ENCODE results near the gene NEDD4L.

Gene NEDD4L

DNA sequence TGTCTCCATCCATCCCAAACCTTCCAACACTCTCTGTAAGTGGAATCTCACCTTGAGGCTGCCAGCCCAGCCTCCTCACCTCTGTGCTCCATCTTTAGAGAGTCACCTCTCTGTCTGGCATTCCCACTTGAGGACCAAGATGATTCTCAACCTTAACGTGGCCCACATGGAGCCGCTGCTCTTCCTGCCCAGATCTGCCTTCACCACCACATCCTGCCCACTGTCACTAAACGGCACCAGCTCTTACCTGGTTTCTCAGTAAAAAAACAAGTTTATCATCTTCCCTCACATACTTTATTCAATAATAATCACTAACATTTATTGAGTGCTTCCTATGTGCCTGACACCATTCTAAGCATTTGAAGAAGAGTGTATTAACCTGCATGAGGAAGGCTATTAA lies 80.4 kb downstream of the NEDD4L start:
- no peak for DNase-seq

DNA sequence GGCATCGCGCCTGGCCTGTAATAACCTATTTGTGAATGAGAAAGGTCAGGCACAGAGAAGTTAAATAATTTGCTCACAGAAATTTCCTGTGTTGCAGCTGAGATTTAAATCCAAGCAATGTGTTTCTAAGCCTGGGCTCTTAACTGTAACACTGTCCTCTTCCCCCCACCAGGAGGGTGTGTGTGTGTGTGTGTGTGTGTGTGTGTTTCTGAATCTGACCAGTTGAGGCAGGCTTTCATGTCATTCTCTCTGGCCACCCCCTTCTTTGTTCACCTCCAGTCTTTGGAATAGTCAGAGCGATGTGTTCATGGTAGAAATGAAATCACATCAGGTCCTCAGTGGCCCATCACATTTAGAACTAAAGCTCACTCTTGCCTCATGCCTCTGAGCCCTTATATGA lies 81.2 kb downstream of the NEDD4L start:
- DNase-seq: no peak

DNA sequence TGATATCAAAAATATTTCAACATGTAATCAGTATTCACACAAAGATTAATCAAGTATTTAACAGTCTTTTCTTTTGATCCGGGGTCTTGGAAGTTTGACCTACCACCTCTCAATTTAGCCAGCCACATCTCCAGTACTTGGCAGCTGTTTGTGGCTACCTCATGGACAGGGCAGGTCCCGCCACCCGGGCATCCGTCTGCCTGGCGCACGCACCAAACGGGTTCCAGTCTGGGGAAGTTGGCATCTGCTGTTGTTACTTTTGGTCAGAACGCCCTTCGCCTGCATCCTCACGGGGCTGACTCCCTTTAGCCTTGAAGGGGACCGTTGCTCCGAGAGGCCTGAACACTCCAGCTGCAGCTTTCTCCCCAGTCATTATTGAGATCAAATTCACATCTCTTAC lies 81.7 kb downstream of the NEDD4L start:
- no peak for DNase-seq

DNA sequence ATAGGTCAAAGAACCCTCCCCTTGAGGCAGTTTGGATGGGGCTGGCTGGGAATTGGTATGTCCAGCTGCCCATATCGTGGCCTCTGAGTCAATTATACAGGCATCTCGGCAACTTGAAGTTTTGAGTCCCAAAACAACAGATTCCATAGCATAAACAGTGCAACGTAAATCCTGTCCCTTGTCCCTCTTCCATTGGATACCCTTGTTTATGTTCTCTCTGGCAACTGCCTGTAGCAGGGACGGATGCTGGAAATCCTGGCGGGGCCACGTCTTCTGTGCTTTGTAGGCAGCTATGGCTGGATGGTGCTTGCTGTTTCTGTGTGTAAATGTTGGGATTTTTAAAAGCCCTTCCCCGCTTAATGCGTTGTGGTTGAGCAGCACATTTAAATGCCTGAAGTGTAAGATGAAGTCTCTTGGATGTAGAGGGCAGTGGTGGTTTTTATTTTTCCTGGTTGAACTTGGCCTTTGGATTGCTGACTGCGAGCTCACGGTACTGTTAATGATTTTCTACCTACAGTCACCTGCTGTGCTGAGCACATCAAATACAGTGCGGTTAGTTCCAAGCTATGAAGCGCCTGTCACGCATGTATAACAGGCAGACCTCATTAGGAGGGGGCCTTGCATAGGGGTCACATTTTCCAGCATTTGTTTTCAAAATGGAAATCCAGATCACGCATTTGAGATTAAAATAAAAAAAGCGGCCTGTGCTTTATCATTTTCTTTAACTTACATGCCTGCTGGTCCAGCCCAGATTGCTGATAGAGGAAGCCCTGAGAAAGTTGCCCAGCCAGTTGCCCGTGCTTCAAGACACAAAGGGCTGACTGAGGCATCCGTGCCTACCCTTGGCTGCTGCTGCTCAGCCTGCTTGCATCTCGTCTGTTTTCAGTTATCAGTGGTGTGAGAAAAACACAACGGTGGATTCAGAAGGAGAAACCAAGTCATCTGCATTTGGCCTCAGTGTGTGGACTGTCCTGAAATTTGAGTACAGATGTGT lies 84.7 kb downstream of the NEDD4L start:
- no peak for DNase-seq

DNA sequence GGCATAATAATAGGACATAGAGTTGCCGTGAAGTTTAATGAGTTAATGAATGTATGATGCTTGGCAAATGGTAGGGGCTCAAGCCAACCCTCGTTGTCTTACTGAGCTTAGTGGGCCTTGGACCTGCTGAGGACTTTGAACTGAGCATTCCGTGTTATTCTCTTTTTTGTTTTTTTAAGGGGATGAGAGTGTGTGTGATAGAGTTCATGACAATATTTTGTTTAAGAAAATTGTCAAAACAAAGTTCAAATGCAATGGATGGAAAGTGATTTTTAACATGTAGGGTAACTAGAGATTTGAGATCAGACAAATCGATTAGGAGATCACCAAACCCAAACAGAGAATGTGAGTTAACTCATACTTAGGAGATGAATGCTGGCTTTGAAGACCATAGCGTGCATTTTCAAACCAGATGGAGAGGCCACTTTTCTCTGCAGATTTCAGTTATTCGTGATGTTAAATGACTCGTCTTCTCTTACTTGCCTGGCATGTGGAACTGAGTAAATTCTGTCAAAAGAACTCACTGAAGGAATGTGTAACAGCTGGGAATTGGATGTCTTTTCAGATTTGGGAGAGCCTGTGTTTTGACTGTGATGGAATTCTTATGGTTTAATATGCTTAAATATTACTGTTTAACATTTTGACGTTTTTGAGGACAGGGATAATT lies 88.7 kb downstream of the NEDD4L start:
- no peak for DNase-seq

DNA sequence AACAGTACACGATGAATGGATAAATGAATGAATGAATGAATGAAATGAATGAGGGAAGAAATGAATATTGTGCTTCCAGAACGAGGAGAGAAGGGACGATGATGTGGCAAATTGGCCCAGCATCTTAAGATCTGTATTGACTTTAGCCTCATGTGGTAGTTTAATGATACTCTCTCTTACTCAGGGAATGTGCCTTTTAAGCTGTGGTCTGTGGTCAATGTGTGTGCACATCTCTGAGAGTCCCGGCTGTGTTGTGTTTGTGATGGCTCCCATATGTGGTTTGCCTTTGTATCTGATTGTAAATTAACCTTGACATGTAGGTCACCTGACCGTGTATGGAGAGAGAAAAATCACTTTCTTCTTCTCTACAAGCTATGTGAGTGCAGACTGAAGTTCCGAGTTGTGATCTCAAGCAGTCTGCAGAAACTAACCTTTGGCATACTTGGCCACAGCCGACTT lies 91.2 kb downstream of the NEDD4L start:
- peak; percentile 39 for DNase-seq

DNA sequence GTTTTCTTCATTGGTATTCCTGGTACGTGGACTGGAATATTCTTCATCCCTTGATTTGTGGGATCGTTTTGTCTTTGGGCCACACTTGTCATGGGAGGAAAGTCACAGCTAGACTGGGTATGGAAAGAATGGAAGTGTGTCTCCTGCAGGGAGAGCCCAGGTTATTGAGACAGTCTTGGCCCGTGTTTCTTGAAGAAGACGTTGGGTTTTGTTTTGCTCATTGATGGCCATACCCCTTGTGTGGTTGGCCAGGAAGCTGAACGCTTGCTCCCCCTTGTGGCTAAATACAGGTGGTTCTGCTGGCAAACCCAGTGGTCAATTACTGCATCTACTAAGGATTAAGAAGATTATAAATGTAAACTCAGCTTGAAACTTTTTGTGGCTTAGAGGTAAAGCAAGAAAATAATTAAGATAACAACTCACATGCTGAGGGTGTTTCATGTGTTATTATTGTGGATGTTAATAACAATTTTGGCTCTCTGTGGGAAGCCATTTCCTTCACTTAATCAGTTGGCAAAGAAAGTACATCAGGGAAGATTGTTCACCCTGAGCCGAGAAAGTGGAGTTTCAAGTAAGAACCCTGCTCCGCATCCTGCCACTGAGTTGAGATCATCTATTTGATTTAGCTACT lies 91.8 kb downstream of the NEDD4L start:
- DNase-seq: peak; percentile 67

DNA sequence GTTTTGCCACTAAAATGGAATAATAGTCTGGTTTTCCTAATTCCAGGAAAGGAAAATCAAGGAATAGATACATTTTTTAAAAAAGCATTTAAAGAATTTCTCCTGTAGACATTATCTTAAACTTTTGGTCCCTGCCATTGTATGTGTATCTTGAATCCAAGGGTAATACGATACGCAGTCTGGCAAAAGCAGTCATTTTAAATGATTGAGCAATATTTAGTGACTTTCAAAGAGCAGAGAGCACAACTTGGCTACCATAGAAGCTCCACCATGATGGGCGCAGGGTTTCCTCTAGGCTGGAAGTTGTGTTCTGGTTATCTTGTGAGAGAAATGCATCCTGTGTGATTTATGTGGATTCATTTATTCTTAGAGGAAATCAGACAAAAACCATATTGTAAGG lies 92.9 kb downstream of the NEDD4L start:
- no peak for DNase-seq

DNA sequence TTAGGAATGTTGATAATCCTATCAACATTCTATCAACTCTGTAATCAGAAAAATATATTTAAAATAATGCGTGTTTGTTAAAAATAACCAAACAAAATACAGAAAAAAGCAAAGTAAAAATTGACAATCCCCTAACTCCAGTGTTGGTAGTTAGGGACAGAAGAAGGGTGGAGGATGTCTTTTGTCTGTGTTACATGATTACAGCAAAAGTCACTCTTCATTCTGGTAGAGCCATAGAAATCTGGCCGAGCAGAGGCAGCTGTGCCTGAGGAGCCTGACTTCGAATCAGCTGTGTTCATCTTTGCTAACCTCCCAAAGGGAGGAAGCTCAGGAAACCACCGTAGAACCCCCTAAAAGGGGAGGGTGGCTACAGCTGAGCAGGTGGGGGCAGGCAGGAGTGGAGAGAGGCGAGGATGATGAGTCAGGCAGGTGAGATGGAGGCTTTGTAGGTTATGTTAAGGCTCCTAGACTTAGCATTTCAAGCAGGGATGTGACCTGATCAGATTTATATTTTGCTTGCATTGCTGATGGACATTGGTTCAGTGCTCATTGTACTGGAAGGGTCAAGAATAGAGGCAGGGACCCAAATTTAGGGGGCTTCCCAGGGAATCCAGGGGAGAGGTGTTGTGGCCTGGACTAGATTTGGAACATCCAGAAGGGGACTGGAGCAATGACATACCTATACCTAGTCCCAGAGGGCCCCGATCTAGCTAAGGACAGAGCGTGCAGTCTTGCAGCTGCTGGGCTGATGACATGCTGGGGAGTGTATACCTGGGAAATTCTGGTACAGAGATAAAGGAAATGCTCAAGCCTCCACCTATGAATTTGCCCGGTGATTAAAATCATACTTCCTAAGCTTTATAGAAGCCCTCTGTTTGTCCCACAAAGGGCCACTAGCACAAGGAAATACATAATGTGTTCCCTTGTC lies 95.7 kb downstream of the NEDD4L start:
- DNase-seq: no peak

DNA sequence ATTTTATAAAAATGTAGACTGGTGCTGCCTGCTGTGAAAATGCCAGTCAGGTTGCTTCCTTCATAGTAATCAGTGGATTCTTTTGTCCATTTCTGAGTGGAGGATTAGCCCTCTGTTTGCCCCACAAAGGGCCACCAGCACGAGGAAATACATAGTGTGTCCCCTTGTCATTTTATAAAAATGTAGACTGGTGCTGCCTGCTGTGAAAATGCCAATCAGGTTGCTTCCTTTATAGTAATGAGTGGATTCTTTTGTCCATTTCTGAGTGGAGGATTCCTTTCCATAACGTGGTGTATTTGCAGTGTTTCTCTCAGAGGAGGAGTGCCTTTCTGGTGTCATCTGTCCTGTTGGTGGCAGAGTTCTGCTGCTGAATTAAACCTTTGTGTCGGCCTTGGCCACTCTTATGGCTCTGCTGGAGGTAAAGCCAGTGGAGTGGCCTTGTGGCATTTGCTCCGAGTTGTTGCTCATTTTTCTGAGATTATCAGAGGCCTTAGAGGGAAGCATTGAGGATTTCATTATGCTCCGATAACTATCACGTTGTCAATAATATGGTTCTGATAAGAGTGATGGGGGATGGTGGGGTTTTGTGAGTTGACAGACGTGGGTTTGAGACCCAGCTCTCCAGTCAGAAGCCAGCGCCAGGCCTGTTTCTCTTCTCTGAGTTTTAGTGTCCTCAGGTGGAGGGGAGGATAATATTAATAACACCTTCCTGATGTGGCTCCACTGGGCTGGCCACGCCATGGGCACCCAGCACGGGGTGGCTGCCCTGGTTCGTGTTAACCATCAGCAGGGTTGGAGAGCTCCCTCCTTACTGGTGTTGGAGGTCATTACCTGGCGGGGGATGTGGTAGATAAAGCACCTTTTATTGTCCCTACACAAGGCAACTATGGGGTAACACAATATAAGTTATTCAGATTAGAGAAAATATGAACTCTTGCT lies 96.6 kb downstream of the NEDD4L start:
- no peak for DNase-seq

DNA sequence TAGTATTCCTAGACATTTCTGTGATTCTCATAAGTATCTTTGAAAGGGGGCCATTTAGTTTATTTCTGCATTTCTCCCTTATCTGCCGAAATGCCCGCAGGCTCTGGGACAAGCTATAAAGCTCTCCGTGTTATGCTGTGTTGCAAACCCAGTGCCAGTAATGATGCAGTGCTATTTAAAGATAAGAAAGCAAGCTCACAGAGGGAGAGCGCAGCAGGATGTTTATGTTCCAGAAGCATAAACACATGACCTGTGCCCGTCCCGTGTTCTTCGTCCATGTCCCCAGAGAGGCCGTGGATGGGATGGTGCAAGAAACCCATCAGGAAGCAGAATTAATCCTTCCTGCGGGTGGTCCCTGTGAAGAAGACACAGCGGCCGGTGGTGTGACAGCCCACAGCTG lies 99.4 kb downstream of the NEDD4L start:
- DNase-seq: no peak

DNA sequence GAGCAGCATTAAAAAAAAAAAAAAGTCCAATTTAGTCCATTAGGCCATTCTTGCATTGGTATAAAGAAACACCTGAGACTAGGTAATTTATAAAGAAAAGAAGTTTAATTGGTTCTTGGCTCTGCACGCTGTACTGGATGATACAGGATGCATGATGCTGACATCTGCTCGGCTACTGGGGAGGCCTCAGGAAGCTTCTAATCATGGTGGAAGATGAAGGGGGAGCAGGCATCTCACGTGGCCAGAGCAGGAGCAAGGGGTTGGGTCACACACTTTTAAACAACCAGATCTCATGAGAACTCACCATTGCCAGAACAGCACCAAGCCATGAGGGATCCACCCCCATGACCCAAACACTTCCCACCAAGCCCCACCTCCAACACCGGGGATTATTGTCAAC lies 100.1 kb downstream of the NEDD4L start:
- no peak for DNase-seq

DNA sequence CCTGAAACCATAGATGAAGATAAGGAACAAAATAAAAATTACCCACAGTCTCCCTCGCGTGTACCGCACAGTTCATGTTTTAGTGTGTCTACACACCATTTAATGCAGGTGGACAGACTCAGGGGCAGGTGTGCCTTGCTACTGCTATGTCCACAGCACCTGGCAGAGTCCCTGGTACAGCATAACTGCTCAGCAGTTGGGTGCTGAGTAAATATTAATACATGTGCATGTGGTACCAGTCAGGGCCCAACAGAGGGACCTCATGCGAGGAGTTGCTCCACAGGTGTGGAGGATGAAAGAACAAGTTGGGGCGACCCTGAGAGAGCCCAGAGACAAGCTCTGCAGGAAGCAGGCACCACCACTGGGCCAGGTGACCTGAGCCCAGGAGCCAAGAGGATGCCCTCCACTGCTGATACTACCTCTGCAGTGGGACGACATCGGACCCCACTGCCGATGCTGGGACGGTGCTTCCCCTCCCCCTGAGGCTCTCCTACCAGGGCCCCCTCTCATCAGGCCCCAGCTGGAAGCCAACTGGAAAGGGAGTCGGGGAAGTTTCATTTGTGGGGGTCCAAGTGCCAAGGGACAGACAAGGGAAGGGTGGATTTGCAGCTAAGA lies 100.8 kb downstream of the NEDD4L start:
- DNase-seq: no peak

DNA sequence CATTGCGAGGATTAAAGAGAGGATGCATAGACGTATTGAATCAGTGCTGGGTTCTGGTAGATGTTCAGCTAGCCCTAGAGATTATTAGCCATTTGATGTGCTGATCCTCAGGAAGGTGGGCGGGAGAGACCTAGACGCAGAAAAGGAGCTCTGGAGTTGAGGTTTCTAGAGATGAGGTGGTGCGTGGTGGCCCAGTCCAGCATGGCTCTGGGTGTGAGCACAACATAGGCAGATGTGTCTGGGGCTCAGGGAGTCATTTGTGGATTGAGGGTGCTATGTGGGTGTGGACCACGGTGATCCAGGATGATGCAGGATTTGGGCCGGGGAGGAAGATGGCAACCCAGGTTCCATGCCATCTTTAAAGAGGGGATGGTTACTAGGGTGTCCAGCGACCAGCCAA lies 102.1 kb downstream of the NEDD4L start:
- no peak for DNase-seq

DNA sequence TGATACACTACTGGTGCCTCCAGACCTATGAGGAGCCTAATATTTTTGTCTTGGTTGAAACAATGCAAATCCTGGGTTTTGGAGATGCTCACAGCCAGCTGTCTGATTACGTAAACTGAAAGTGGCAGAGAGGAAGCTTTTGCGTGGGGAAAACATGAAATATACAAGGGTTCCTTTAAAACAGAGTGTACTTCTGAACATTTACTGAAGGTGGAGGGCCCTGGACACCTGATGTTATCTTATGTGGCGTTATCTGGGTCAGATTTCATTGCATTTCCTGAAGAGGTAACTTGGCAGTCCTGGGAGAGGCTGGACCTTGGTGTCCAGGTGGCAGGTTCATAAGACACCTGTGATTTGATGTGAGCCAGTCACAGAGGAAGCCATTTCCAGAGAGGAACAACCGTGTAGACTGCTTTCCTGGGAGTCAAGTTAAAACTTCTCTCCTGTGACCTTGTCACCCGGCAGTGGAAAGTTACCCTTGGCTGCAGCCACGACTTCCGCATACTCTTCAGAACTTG lies 105.0 kb downstream of the NEDD4L start:
- DNase-seq: no peak

DNA sequence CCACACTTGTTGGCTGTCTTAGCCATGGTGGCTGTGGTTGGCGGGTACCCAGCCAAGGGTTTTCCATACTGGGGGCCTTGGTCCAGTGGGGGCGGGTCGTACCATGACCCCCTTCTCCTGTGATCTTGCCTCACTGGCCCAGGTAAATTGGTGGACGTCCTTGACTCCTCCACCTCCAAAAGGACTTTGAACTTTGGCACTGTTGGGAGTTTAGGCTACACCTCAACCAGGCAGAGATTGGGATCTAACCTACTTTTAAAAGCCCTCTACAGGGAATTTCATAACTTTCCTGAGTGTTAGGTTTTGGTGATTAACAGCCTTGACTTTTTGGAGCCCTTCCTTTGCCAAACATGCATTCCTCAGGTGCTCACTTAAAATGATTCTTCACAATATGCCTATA lies 106.7 kb downstream of the NEDD4L start:
- DNase-seq: no peak

DNA sequence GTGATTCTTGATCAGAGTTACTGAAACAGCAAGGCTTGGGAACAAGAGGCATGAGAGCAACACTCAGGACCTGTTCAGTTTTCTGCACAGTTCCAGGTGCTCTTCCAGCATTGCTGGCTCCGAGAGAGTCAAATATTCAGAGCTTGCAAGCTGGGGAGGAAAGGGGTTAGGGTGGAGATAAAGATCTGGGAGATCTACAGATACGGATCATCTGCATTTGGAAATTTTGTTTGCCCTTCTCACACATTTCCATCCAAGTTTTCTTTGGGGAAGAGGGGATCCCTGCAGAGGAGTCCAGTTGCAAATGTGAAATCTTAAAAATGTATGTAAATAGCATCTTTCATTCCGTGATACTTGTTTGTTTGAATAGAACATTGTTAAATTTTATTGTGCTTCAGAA lies 108.2 kb downstream of the NEDD4L start:
- no peak for DNase-seq

DNA sequence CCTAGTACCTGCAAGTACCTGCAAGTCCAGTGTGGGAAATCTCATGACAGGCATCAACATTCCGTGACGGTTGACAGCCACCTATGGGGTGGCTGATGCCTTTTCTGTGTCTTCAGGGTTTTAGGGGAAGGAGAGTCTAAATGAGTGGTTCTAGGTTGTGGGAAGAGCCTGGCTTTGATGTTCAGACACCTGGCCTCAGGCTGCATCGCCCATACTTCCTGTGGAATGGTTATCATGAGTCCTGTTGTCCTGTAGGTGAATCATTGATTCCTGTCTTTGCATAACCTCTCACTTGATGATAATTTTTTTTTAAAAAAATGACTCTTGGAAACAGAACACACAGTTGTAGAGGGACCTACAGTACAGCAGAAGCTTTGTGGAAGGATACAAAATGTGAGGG lies 108.9 kb downstream of the NEDD4L start:
- DNase-seq: no peak

DNA sequence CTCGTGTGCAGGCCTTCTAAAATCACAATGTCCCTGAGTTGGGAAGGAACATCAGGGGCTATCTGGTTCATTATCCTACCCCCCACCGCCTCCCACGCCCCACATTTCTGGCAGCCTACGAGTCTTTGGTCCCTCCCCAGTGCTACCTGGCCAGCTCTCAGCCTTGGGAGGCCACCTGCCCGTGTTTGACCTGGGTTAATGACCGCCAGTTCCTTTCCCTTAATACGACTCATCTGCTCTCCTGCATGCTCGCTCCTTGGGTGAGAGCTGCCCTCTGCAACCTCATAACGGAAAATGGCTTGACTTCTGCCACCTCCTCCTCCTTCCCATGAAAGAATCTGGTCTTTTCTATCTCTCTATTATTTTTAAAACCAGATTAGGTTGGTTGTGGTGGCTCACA lies 112.5 kb downstream of the NEDD4L start:
- no peak for DNase-seq

DNA sequence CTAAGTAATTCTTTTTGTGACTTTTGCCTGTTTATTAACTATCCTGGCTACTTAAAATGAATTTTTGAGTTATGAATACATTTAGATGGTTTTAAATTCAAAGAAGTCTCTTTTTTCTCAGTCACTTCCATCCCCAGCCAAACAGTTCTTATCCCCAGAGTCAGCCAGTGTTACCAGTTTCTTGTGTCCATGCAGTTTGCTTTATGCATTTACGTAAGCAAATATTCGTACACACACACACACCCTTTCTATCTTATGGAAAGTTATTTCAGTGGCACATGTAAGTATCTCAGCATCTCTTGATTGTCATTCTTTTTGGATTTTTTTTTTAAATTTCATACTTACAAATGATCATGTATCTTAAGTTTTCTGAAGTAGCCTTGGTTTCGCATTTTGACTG lies 113.2 kb downstream of the NEDD4L start:
- DNase-seq: no peak

DNA sequence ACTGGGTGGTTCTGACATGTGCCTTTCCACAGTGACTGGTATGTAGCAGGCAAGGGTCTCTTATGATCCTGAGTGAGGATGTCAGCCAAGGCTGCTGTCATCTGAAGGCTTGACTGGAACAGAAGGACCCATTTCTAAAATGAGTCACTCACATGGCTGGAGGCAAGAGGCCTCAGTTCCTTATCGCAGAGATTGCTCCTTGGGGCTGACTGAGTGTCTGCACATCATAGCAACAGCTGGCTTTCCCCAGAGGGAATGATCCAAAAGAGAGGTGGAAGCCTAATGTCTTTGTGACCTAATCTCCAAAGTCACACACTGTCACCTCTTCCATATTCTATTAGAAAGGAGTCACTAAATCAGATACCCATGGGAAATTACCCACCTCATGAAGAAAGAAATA lies 114.0 kb downstream of the NEDD4L start:
- DNase-seq: no peak
